Naive thymus-derived CD4-positive, alpha-beta T cell (primary cell): ENCODE data around the gene DYNC2I2. TPM values are rescaled to one million over a fixed set of nuclear protein-coding genes. Genes with fewer than 3 reads are reported as not detected.

Experiments used
- ATAC-seq: fragments of 150-1000 bp; cut with Tn5 transposase; 2 replicates; pipeline ENCODE4 v1.10.0; 2021; ENCODE audit warnings: mild to moderate bottlenecking, moderate library complexity
- CTCF ChIA-PET: fragments of 350-600 bp; sonication (Branson Sonifier 250); formaldehyde crosslinking; loops from one replicate; lab custom pipeline; 2021; ENCODE audit warnings: antibody characterized with exemption; lab: Charles Lee
- POLR2A ChIA-PET: fragments of 350-600 bp; sonication (Branson Sonifier 250); formaldehyde crosslinking; loops from one replicate; lab custom pipeline; 2021; ENCODE audit warnings: antibody characterized with exemption, inconsistent platforms; lab: Charles Lee
- DNase-seq, 9 donors: peaks; one replicate each; pipeline versions ENCODE4 v3.0.0 to v3.0.0-alpha.2; 2020 to 2022; ENCODE audit warnings: mixed read lengths in 1 of 9
- H3K27ac ChIP-seq: one replicate; pipeline ENCODE4 v1.7.0; 2013; ENCODE audit warnings: mild to moderate bottlenecking, low read depth, low read length, moderate library complexity
- H3K27me3 ChIP-seq, 2 donors: one replicate each; pipeline ENCODE4 v1.7.0; 2013; ENCODE audit warnings: low read length in 2 of 2, mild to moderate bottlenecking in 2 of 2, moderate library complexity in 2 of 2; ENCODE audit not compliant: control insufficient read depth in 2 of 2, insufficient read depth in 2 of 2
- H3K36me3 ChIP-seq, 3 experiments: 1 replicate in 2 of 3; 2 replicates in 1 of 3; pipeline ENCODE4 v1.7.0; 2013; ENCODE audit warnings: low read length in 3 of 3, mild to moderate bottlenecking in 3 of 3, moderate library complexity in 1 of 3; ENCODE audit not compliant: insufficient read depth in 3 of 3, control insufficient read depth in 2 of 3
- H3K4me1 ChIP-seq, 2 donors: one replicate each; pipeline ENCODE4 v1.7.0; 2013; ENCODE audit warnings: low read length in 2 of 2, mild to moderate bottlenecking in 2 of 2, moderate library complexity in 1 of 2; ENCODE audit not compliant: control insufficient read depth in 2 of 2, insufficient read depth in 2 of 2
- H3K4me3 ChIP-seq: 2 replicates; pipeline ENCODE4 v1.7.0; 2013; ENCODE audit warnings: mild to moderate bottlenecking, low read length
- H3K9me3 ChIP-seq, 3 experiments: 1 replicate in 2 of 3; 2 replicates in 1 of 3; pipeline ENCODE4 v1.7.0; 2013; ENCODE audit warnings: low read length in 3 of 3; ENCODE audit not compliant: control insufficient read depth in 2 of 3
- H3K27ac Mint-ChIP-seq, 9 donors: one replicate each; pipeline ENCODE4 v1.8.0; 2020 to 2022; ENCODE audit warnings: mixed read lengths in 9 of 9, mild to moderate bottlenecking in 8 of 9, moderate library complexity in 5 of 9, inconsistent platforms in 2 of 9
- H3K27me3 Mint-ChIP-seq, 5 donors: one replicate each; pipeline ENCODE4 v1.8.0; 2021 to 2022; ENCODE audit warnings: mixed read lengths in 5 of 5, mild to moderate bottlenecking in 1 of 5
- H3K36me3 Mint-ChIP-seq, 5 donors: one replicate each; pipeline ENCODE4 v1.8.0; 2020 to 2022; ENCODE audit warnings: mixed read lengths in 5 of 5, mild to moderate bottlenecking in 3 of 5, inconsistent platforms in 1 of 5
- H3K4me1 Mint-ChIP-seq, 7 donors: one replicate each; pipeline ENCODE4 v1.8.0; 2020 to 2022; ENCODE audit warnings: mixed read lengths in 7 of 7, mild to moderate bottlenecking in 3 of 7, inconsistent platforms in 1 of 7
- H3K4me3 Mint-ChIP-seq, 10 donors: one replicate each; pipeline ENCODE4 v1.8.0; 2020 to 2022; ENCODE audit warnings: mild to moderate bottlenecking in 10 of 10, mixed read lengths in 10 of 10, moderate library complexity in 6 of 10, inconsistent platforms in 2 of 10
- H3K9me3 Mint-ChIP-seq, 11 donors: one replicate each; pipeline ENCODE4 v1.8.0; 2020 to 2022; ENCODE audit warnings: mixed read lengths in 11 of 11, mild to moderate bottlenecking in 4 of 11, inconsistent platforms in 1 of 11, moderate library complexity in 1 of 11
- intact Hi-C, 2 donors: fragments of 100-400 bp; cut with micrococcal nuclease; formaldehyde crosslinking; loops; one replicate each; pipeline ENCODE4 v1.15.1; 2023
- polyA plus RNA-seq, 2 donors: library from polyadenylated mRNA; unstranded; fragments of 300-500 nt; fragmentation: Illumina TruSeq; gene quantifications; one replicate each; pipeline ENCODE4 v1.2.3, GENCODE V29; 2021
- total RNA-seq, 6 experiments: library from RNA in 5 of 6; stranded (reverse) in 5 of 6; gene quantifications; 1 replicate in 5 of 6; 2 replicates in 1 of 6; pipeline ENCODE4 v1.2.3 and lab custom pipeline; 2021 to 2026

DYNC2I2 gene
- total and polyA plus RNA-seq, 7 experiments from 2014 or later: 1.4 to 41.7 (median 3.7) TPM

GRCh38 chr9:128688501-128689292 is 32.0 kb upstream of the DYNC2I2 start, which contains the start of gene SET:
Gene SET (plus strand): TSS chr9:128689222. CDS start chr9:128689583, 361 bp downstream.
- ChIA-PET CTCF (no interaction called here), POLR2A (interaction anchor here (0.9 to 3.4 kb wide), 11 partner anchors 10 to 171 kb away, joined by 3 to 17 read pairs (median 5); partner anchors contain the start of genes DYNC2I2, ENDOG, SPTAN1 and ZDHHC12)
- peak within 1 kb of the TSS; percentile 87 to 99 (median 97) for H3K27ac Mint-ChIP-seq
- peak within 1 kb of the TSS; percentile 86 to 99 (median 90) for H3K4me3 Mint-ChIP-seq
- H3K9me3 Mint-ChIP-seq: no peaks in the 10 kb centered on the region
- peak; percentile 86 to 97 (median 93) for DNase-seq
- H3K4me1 Mint-ChIP-seq: peaks cover 45 to 67% (median 59%) of the 10 kb centered on the region in 7 donors
- ATAC-seq: peak; percentile 89
- intact Hi-C loops: loop anchor here (1.0 to 10.0 kb wide), 15 partner anchors 14 to 414 kb away; partner anchors contain the start of genes DYNC2I2 (in 2 of the 2), ODF2 (in 2 of the 2), PKN3 (in 2 of the 2) and SPTAN1 (in 2 of the 2)
- Histone ChIP-seq H3K9me3 (no peaks in the 10 kb centered on the region), H3K36me3 (peaks cover 6 to 26% (median 12%) of the 10 kb centered on the region in 3 experiments), H3K4me1 (peaks cover 22 to 48% of the 10 kb centered on the region in 2 donors), H3K27me3 (no peaks in the 10 kb centered on the region), H3K27ac (peak within 1 kb of the TSS; percentile 85), H3K4me3 (peak within 1 kb of the TSS; percentile 84)
- H3K27me3 Mint-ChIP-seq: no peaks in the 10 kb centered on the region
- H3K36me3 Mint-ChIP-seq: peaks cover 9 to 26% (median 18%) of the 10 kb centered on the region in 5 donors

DNA sequence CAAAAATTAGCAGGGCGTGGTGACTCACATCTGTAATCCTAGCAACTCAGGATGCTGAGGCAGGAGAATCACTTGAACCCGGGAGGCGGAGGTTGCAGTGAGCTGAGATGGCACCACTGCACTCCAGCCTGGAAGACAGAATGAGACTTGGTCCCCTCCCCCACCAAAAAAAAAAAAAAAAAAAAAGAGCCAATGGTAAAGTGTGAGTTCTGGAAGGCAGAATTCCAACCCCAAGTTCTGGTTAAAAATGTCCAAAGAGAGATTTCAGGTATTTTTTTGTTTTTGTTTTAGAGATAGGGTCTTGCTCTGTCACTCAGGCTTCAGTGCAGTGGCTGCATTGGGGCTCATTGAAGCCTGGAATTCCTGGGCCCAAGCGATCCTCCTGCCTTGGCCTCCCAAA is 30.8 kb upstream of the DYNC2I2 start:
- peaks cover 50 to 74% (median 62%) of the 10 kb centered on the region in 7 donors for H3K4me1 Mint-ChIP-seq
- H3K4me3 ChIP-seq: no peak overlapping the region
- no peak for ATAC-seq

DNA sequence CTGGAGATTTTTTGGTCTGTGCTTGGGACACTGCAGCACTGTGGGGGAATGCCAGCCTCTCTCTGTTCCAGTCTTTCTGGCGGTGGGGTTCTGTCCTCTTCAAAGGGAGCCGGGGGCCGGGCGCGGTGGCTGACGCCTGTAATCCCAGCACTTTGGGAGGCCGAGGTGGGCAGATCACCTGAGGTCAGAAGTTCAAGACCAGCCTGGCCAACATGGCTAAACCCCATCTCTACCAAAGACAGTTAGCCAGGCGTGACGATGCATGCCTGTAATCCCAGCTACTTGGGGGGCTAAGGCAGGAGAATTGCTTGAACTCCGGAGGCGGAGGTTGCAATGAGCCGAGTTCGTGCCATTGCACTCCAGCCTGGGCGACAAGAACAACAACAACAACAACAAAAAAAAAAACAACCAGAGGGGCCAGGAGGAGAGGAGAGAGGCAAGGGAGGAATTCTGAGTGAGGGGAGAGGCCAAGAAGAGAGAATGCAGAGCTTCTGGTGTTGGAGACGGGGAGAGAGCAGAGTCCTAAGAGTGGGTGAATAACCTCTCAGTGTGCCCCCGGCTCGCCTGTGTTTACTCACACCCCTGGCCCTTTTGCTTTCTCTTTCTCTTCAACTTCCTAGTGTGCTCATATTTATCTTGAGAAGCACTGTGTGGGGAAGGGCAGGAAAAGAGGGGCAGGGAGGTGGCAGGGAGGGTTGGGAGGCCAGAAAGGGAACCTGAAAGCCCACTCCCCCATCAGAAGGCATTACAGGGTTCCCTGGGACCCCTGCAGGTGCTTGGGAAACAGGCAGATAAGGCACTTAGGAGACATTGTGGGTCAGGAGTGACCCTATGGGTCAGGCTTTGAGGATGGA is 29.2 kb upstream of the DYNC2I2 start:
- Histone ChIP-seq H3K4me3 (peak overlapping the region; percentile 91), H3K27ac (peak overlapping the region; percentile 76), H3K9me3 (no peaks in the 10 kb centered on the region), H3K27me3 (no peaks in the 10 kb centered on the region), H3K4me1 (peaks cover 27 to 40% of the 10 kb centered on the region in 2 donors), H3K36me3 (no peaks in the 10 kb centered on the region)
- H3K27me3 Mint-ChIP-seq: no peaks in the 10 kb centered on the region
- H3K27ac Mint-ChIP-seq: peak overlapping the region; percentile 91 to 99 (median 97)
- POLR2A ChIA-PET: interaction anchor here (1.0 to 4.4 kb wide), 6 partner anchors 10 to 310 kb away, joined by 3 to 32 read pairs (median 9); partner anchors contain the start of genes DYNC2I2, SPTAN1 and ZDHHC12
- DNase-seq (peak in 7 of 9 donors; percentile 30 to 47 (median 37)), ATAC-seq (no peak)
- CTCF ChIA-PET: no interaction called here
- peaks cover 0 to 13% (median 0%) of the 10 kb centered on the region in 5 donors for H3K36me3 Mint-ChIP-seq
- peaks cover 44 to 65% (median 55%) of the 10 kb centered on the region in 7 donors for H3K4me1 Mint-ChIP-seq
- H3K4me3 Mint-ChIP-seq: peak overlapping the region; percentile 92 to 100 (median 96)
- H3K9me3 Mint-ChIP-seq: no peaks in the 10 kb centered on the region
- intact Hi-C loops: loop anchor here (5.0 to 10.0 kb wide), 4 partner anchors 39 to 411 kb away; partner anchors contain the start of genes GOLGA2 (in 1 of the 2), SPTAN1 (in 1 of the 2) and SWI5 (in 1 of the 2)

More for the DNA sequence above, 30.8 kb upstream of the DYNC2I2 start:
- H3K9me3 Mint-ChIP-seq: no peaks in the 10 kb centered on the region
- Histone ChIP-seq H3K27ac (no peak overlapping the region), H3K9me3 (no peaks in the 10 kb centered on the region), H3K4me1 (peaks cover 27 to 48% of the 10 kb centered on the region in 2 donors), H3K27me3 (no peaks in the 10 kb centered on the region), H3K36me3 (peaks cover under 1 to 13% (median 2%) of the 10 kb centered on the region in 3 experiments)
- DNase-seq: no peak
- intact Hi-C loops: loop anchor here (5.0 to 10.0 kb wide), 4 partner anchors 40 to 413 kb away; partner anchors contain the start of genes GOLGA2 (in 1 of the 2), SPTAN1 (in 1 of the 2) and SWI5 (in 1 of the 2)
- ChIA-PET POLR2A (interaction anchor here (0.5 to 2.2 kb wide), 3 partner anchors 30 to 134 kb away, joined by 3 to 13 read pairs (median 5); partner anchors contain the start of gene DYNC2I2), CTCF (no interaction called here)
- peaks cover 3 to 21% (median 10%) of the 10 kb centered on the region in 5 donors for H3K36me3 Mint-ChIP-seq
- peak overlapping the region in 7 of 10 donors; percentile 13 to 99 (median 86) for H3K4me3 Mint-ChIP-seq
- no peaks in the 10 kb centered on the region for H3K27me3 Mint-ChIP-seq
- H3K27ac Mint-ChIP-seq: peak overlapping the region; percentile 72 to 99 (median 93)

DNA sequence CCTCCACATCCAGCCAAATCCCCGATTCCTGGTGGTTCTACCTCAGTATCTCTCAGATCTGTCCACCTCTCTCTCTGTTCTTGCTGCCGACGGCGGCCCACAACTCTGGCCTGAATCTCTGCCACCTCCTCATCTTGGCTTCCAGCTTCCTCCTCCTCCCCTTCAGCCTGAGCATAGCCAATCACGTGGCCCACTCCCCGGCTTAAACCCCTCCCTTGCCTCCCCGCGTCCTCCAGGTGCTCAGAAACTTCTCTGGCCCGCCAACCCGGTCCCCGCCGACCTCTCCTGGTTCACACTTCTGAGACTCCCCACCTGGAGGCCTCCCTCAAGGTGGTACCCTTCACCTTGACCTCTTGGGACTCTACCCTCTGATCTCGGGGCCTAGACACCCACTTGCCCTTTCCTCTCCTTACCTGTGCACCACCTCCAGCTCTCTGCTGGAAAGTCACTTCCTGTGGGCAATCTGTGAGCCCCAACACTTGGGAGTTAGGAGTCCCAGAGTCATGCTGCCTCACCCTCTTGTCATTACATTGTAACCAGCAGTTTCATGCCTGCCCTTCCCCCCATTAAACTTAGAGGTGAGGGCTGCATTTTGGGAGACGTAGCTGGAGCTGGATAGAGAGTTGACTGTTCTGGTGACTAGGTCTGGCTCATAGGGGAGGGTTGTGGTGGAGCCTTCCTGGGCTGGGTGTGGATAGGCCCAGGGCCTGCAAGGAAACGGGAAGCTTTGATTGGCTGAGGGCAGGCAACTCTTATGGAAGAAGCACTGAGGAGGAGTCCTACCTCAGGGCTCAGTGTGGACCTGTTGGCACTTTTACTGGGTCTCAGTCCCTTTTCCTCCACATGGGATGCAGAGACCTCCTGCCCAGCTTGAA is 27.9 kb upstream of the DYNC2I2 start:
- intact Hi-C loops: loop anchor here (1.0 to 10.0 kb wide), 6 partner anchors 28 to 410 kb away; partner anchors contain the start of genes DYNC2I2 (in 2 of the 2), GOLGA2 (in 2 of the 2), SWI5 (in 2 of the 2) and SPTAN1 (in 1 of the 2)
- H3K27ac ChIP-seq: peak overlapping the region; percentile 76
- H3K4me1 ChIP-seq: peaks cover 27 to 36% of the 10 kb centered on the region in 2 donors
- Mint-ChIP-seq H3K27ac (peak overlapping the region; percentile 91 to 99 (median 97)), H3K4me1 (peaks cover 41 to 60% (median 51%) of the 10 kb centered on the region in 7 donors), H3K9me3 (no peaks in the 10 kb centered on the region), H3K4me3 (peak overlapping the region; percentile 92 to 100 (median 96)), H3K36me3 (peaks cover 0 to 8% (median 0%) of the 10 kb centered on the region in 5 donors), H3K27me3 (no peaks in the 10 kb centered on the region)
- H3K36me3 ChIP-seq: no peaks in the 10 kb centered on the region
- H3K4me3 ChIP-seq: peak overlapping the region; percentile 91
- H3K9me3 ChIP-seq: no peaks in the 10 kb centered on the region
- ATAC-seq: peak; percentile 50
- POLR2A ChIA-PET: interaction anchor here (0.6 to 4.4 kb wide), 14 partner anchors 9 to 308 kb away, joined by 3 to 32 read pairs (median 4); partner anchors contain the start of genes DYNC2I2, SPTAN1, ZDHHC12 and ZER1
- no peaks in the 10 kb centered on the region for H3K27me3 ChIP-seq
- CTCF ChIA-PET: interaction anchor here (0.5 to 1.6 kb wide), 4 partner anchors 13 to 180 kb away, joined by 3 to 7 read pairs (median 4); partner anchors contain the start of gene PKN3
- DNase-seq: peak; percentile 36 to 78 (median 69)

DNA sequence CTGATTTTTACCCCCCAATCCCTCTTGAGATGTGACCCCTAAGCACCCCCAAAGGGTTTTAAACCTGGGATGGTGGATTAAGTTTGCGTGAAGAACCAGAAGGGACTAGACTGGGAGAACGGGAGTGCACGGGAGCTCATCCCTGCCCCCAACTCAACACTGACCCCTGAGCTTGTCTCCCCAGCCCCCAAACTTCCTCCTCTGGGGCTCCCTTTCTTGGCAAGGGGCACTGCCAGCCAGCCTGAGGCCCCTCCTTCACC is 27.3 kb upstream of the DYNC2I2 start:
- Histone ChIP-seq H3K27ac (peak overlapping the region; percentile 76), H3K9me3 (no peaks in the 10 kb centered on the region), H3K36me3 (no peaks in the 10 kb centered on the region), H3K4me3 (peak overlapping the region; percentile 91), H3K4me1 (peaks cover 27 to 36% of the 10 kb centered on the region in 2 donors), H3K27me3 (no peaks in the 10 kb centered on the region)
- Mint-ChIP-seq H3K4me3 (peak overlapping the region; percentile 92 to 100 (median 96)), H3K9me3 (no peaks in the 10 kb centered on the region), H3K36me3 (peaks cover 0 to 8% (median 0%) of the 10 kb centered on the region in 5 donors), H3K27ac (peak overlapping the region; percentile 91 to 99 (median 97)), H3K4me1 (peaks cover 41 to 60% (median 51%) of the 10 kb centered on the region in 7 donors), H3K27me3 (no peaks in the 10 kb centered on the region)
- ATAC-seq (no peak), DNase-seq (no peak)
- ChIA-PET POLR2A (interaction anchor here (0.6 to 4.4 kb wide), 12 partner anchors 8 to 238 kb away, joined by 3 to 32 read pairs (median 4); partner anchors contain the start of genes DYNC2I2, SPTAN1, ZDHHC12 and ZER1), CTCF (interaction anchor here (0.8 to 1.6 kb wide), 2 partner anchors 18 to 179 kb away, joined by 4 to 7 read pairs; partner anchors contain the start of gene PKN3)
- intact Hi-C loops: loop anchor here (1.0 to 10.0 kb wide), 3 partner anchors 28 to 409 kb away; partner anchors contain the start of genes DYNC2I2 (in 2 of the 2), GOLGA2 (in 2 of the 2) and SWI5 (in 2 of the 2)
